Mesodermal cell (in vitro differentiated cells): ENCODE data around the gene ARV1.
"Not testable (repeated sequence)": the region's sequence is repeated elsewhere in the genome, so short reads cannot be mapped to it uniquely, and the experiment has no call there.

Experiments
- H3K27ac ChIP-seq: 2 replicates; pipeline ENCODE4 v1.7.0; 2013; ENCODE audit warnings: mild to moderate bottlenecking, low read depth, low read length, moderate library complexity; ENCODE audit not compliant: severe bottlenecking
- H3K36me3 ChIP-seq: 2 replicates; pipeline ENCODE4 v1.7.1; 2013; ENCODE audit warnings: mild to moderate bottlenecking, low read length, moderate library complexity; ENCODE audit not compliant: control insufficient read depth, insufficient read depth
- H3K4me1 ChIP-seq: one replicate; pipeline ENCODE4 v1.7.1; 2013; ENCODE audit warnings: mild to moderate bottlenecking, low read length; ENCODE audit not compliant: insufficient read depth, control insufficient read depth, poor library complexity, severe bottlenecking
- H3K4me3 ChIP-seq: 2 replicates; pipeline ENCODE4 v1.7.0; 2013; ENCODE audit warnings: low read length, control low read depth, mild to moderate bottlenecking; ENCODE audit not compliant: insufficient read depth, poor library complexity, severe bottlenecking; ENCODE audit errors: extremely low read depth
- H3K9me3 ChIP-seq: 2 replicates; pipeline ENCODE4 v1.7.1; 2013; ENCODE audit warnings: mild to moderate bottlenecking, low read length, moderate library complexity; ENCODE audit not compliant: control insufficient read depth
- WGBS, 2 experiments: methylation state at CpG; one replicate each; pipeline ENCODE4 v1.1.5; 2013; ENCODE audit warnings: missing lambda C conversion rate in 2 of 2; ENCODE audit not compliant: insufficient coverage in 2 of 2; 5-methylcytosine and 5-hydroxymethylcytosine counted together

The ARV1 gene

DNA sequence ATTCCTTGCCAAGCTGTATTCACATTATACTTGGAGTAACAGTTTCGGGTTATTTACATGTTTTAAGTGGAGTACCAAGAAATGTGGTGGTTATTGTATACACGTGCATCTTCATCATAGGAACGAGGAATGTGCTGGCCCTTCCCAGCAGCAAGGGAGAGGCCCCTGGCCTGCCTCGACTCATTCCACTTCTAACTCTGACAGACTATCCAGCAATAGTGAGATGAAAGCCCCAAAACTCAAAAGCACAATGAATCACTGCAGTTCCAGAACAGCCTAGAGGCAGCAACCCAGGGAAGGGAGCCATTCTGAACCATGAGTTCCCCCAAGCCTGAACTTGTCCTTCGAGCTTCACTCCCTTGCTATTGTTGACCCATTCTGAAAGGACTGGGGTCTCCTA, 38.1 kb downstream of the ARV1 start:
- Histone ChIP-seq H3K27ac (no peak overlapping the region), H3K4me1 (peaks cover 20% of the 10 kb centered on the region), H3K9me3 (no peaks in the 10 kb centered on the region), H3K4me3 (no peak overlapping the region), H3K36me3 (peaks cover 78% of the 10 kb centered on the region)
- WGBS, 2 experiments: 100% methylated on average over 1 to 4 of the region's 5 CpGs

DNA sequence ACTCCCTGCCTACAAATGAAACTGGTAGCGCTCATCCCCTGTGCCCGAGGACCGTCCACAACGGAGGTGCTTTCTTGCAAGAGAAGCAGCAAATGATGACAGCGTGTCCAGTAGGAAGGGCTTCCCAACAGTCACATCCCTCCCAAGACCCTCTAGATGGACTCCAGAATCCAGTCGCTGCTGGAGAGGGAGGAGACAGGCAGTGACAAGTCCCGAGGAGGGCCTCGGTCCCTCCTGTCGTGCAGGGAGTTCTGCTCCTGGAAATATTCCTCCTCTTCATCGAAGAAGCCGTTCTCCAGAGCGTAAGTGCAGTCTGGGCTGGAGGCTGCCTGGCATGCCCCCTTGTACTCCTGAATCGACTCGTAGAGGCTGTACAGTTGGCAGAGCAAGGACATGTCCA, 40.8 kb downstream of the ARV1 start:
- no peak overlapping the region for H3K27ac ChIP-seq
- 94 to 98% methylated on average over 11 to 13 of the region's 14 CpGs for WGBS, 2 experiments
- H3K4me3 ChIP-seq: no peak overlapping the region
- H3K4me1 ChIP-seq: peaks cover 23% of the 10 kb centered on the region
- H3K36me3 ChIP-seq: peaks cover 82% of the 10 kb centered on the region
- no peaks in the 10 kb centered on the region for H3K9me3 ChIP-seq

DNA sequence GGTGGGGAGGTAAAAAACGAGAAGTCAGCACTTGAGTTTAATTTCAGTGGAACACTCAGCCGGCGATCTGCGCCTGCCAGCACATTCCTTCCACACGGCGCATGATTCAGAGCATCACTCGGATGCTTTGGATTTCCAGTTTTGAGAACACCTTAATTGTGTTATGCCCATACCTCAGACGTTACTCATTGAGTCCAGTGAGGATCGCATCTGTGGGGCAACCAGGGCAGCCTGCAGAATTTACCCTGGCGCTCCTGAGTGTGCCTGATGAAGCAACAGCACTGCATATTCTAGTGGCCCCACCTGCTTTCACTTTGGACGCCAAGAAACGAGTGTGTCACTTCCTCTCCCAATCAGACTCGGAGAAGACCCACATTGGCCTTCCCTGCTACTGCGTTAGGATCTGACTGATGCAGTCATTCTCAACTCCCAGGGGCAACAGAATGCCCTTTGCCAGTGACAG, 41.3 kb downstream of the ARV1 start:
- H3K4me3 ChIP-seq: no peak overlapping the region
- no peak overlapping the region for H3K27ac ChIP-seq
- H3K4me1 ChIP-seq: peaks cover 23% of the 10 kb centered on the region
- H3K9me3 ChIP-seq: no peaks in the 10 kb centered on the region
- peaks cover 83% of the 10 kb centered on the region for H3K36me3 ChIP-seq
- WGBS, 2 experiments: 89 to 96% methylated on average over 13 to 14 of the region's 14 CpGs

DNA sequence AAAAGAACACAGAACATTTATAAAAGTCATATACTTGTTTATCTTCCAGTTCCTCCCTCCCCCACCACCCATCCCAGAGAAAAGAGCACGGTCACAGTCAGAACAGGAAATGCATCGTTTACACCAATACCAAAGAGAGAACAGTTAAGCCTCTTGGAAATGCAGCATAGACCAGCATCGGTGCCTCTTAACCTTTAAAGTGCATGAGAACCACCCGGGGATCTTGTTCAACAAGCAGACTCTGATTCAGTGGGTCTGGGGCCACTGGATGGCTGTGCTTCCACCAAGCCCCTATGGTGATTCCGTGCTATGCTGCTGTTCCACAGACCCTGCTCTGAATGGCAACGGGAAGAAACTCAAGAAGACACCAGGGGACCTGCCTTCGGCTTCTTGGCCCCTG, 41.9 kb downstream of the ARV1 start:
- Histone ChIP-seq H3K27ac (peak overlapping the region; percentile 55), H3K36me3 (peaks cover 83% of the 10 kb centered on the region), H3K4me3 (no peak overlapping the region), H3K9me3 (no peaks in the 10 kb centered on the region), H3K4me1 (peaks cover 23% of the 10 kb centered on the region)
- WGBS, 2 experiments: 54 to 55% methylated on average over 6 to 7 of the region's 7 CpGs

DNA sequence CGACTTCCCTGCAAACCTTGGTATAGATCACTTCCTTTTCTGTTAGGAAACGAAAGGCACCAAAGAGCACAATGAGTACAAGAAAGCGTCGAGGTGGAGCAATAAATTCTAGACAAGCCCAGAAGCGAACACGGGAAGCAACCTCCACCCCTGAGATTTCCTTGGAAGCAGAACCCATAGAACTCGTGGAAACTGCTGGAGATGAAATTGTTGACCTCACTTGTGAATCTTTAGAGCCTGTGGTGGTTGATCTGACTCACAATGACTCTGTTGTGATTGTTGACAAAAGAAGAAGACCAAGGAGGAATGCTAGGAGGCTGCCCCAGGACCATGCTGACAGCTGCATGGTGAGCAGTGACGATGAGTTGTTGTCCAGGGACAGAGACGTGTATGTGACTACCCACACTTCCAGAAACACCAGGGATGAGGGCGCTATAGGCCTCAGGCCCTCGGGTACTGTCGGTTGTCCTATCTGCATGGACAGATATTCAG, 42.7 kb downstream of the ARV1 start:
- Histone ChIP-seq H3K4me1 (peaks cover 23% of the 10 kb centered on the region), H3K27ac (no peak overlapping the region), H3K4me3 (no peak overlapping the region), H3K36me3 (peaks cover 83% of the 10 kb centered on the region), H3K9me3 (no peaks in the 10 kb centered on the region)
- WGBS, 2 experiments: 87 to 90% methylated on average over 11 to 12 of the region's 12 CpGs

DNA sequence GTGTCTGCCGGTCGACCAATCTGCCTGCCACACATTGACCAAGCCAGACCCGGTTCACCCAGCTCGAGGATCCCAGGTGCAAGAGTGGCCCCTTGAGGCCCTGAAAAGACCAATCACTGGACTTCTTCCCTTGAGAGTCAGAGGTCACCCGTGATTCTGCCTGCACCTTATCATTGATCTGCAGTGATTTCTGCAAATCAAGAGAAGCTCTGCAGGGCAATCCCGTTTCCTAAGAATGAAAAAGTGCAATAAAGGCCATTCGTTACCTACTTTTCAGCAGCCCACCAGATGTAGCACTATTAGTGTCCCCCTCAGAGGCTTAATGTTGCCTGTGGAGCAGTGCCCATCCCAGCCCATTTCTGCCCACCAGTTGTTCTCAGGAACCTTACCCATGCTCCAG, 43.6 kb downstream of the ARV1 start:
- WGBS, 2 experiments: 91 to 94% methylated on average over 6 of the region's 7 CpGs
- H3K9me3 ChIP-seq, H3K27ac ChIP-seq, H3K4me3 ChIP-seq: not testable (repeated sequence)
- Histone ChIP-seq H3K36me3 (peaks cover 73% of the 10 kb centered on the region), H3K4me1 (peaks cover 23% of the 10 kb centered on the region)

DNA sequence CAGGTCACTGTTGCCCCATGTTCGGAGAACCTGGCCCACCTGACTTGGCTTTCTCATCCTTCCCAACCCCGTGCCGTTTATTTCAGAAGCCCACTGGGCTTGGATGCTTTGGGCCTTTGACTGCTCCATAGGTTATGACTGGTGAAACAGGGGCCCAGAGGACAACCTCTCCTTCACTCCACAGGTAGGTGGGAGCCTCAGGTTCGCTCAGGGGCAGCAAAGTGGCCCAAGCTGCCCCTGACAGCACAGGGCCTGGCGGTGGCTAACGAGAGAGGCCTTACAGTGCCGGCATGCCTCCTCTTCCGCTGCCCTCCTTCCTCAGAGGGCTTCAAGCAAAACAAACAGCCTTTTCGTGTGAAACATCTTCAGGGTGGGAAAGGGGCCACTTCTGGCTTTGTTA, 44.3 kb downstream of the ARV1 start:
- peaks cover 23% of the 10 kb centered on the region for H3K4me1 ChIP-seq
- WGBS, 2 experiments: 94 to 97% methylated on average over 7 to 9 of the region's 9 CpGs
- no peaks in the 10 kb centered on the region for H3K9me3 ChIP-seq
- peaks cover 72% of the 10 kb centered on the region for H3K36me3 ChIP-seq
- no peak overlapping the region for H3K4me3 ChIP-seq
- H3K27ac ChIP-seq: no peak overlapping the region

DNA sequence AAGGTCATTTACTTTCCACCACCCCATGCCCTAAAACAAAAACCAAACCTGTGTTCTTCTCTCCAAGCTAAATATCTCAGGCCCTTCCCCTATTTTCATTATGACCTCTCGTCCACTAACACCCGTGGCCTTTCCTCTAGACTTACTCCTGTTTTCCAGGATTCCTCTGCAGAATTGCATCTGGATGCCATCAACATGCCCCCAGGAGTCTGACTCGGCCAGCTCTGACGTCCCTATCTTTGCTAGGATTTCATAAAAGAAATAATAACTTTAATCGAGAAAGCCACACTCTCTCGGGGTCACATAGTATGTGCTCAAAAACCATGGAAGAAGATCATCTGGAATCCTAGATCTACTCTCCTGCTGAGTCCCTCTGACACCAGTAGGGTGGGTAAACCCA, 47.7 kb downstream of the ARV1 start:
- Histone ChIP-seq H3K27ac (no peak overlapping the region), H3K9me3 (no peaks in the 10 kb centered on the region), H3K4me3 (no peak overlapping the region), H3K36me3 (peaks cover 70% of the 10 kb centered on the region), H3K4me1 (peaks cover 20% of the 10 kb centered on the region)
- WGBS, 2 experiments: 91 to 97% methylated on average over 6 of the region's 6 CpGs

DNA sequence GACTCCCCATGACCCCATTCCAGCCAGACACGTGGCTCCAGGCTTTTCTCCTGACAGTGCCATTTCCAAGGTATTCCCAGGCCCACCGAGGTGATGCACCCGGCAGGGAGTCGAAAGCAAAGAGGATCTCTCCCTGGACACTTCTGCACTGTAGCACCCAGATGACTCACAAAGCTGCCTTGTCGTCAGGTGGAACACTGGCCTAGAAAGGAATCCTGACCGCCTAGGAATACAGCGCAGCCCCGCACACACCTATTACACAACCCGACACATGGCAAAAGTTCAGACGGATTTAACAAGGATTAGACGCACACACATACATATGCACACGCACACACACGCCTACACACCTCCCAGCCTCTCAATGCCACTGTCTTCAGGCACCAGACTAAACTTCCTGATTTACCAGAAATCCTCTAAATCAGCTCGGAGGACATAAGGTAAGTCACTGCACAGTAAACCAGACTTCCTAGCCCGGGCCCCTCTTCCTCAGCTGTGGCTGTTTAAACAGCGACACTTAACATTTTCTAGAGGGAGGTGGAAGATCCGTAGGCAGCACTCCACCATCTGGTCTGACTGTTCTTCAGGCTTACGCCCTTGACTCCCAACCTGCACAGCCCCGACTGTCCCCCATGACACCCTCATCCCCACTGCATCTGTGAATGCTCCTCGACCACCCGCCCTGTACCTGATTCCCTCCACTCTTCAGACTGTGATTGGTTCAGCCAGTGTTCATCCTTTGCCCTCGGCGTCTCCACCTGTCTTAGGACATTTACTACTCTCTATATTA, 48.4 kb downstream of the ARV1 start:
- Histone ChIP-seq H3K4me3 (no peak overlapping the region), H3K36me3 (peaks cover 64% of the 10 kb centered on the region), H3K27ac (no peak overlapping the region), H3K9me3 (no peaks in the 10 kb centered on the region), H3K4me1 (peaks cover 13% of the 10 kb centered on the region)
- WGBS, 2 experiments: 89 to 90% methylated on average over 21 of the region's 23 CpGs

DNA sequence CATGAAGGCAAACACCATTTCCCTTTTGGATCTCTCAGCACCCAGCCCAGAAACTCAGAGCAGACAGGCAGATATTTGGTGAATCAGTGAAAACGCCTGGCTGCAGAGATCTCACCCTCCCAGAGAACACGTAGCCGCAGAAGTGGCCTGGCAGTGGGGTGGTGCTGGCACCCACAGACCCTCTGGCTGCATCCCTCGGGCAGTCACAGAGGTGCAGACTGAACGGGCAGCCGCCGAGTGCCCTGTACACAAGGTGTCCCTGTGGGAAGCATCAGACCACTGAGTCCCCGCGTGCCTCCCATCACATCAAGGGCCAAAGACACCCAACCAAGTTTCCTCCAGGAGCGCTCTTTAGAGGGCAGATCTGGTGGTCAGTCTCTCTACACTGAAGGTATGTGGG, 49.1 kb downstream of the ARV1 start:
- WGBS, 2 experiments: 94 to 97% methylated on average over 3 of the region's 10 CpGs
- Histone ChIP-seq H3K27ac (peak overlapping the region; percentile 26), H3K4me1 (peaks cover 18% of the 10 kb centered on the region), H3K9me3 (no peaks in the 10 kb centered on the region), H3K36me3 (peaks cover 66% of the 10 kb centered on the region), H3K4me3 (no peak overlapping the region)

DNA sequence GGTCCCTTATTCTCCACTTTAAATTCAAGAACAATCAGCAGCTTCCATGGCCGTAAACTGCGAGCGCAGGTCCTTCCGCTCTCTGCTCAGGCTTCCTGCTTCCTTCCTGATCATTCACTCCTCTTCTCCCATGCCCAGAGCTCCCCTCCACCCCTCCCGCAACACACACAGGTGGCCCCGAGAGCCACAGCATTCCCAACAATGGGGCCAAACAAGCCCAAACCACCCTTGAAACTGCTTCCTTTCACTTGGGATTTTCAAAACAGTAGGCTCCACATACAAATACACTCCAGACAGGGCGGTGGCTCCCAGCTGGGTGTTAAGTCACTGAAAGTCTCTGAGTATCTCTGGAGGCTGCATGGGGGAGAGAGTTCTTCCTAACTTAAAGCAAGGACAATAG, 49.8 kb downstream of the ARV1 start:
- peaks cover 68% of the 10 kb centered on the region for H3K36me3 ChIP-seq
- H3K27ac ChIP-seq: peak overlapping the region; percentile 26
- H3K9me3 ChIP-seq: no peaks in the 10 kb centered on the region
- 57 to 96% methylated on average over 1 to 3 of the region's 7 CpGs for WGBS, 2 experiments
- H3K4me1 ChIP-seq: peaks cover 24% of the 10 kb centered on the region
- H3K4me3 ChIP-seq: no peak overlapping the region
